Muscle of leg (tissue), 11 donors: ENCODE results near the gene RAB17. TPM values are rescaled to one million over a fixed set of nuclear protein-coding genes. Genes with fewer than 3 reads are reported as not detected.

ENCODE experiments used
- DNase-seq: peaks from one replicate; pipeline ENCODE4 v3.0.0; 2013
- H3K27ac ChIP-seq: one replicate; pipeline ENCODE4 v1.5.1; 2013; ENCODE audit warnings: mild to moderate bottlenecking, low read length, control low read depth
- H3K27me3 ChIP-seq: one replicate; pipeline ENCODE4 v1.6.1; 2013; ENCODE audit warnings: low read length; ENCODE audit not compliant: control insufficient read depth, insufficient read depth
- H3K36me3 ChIP-seq: one replicate; pipeline ENCODE4 v1.6.1; 2013; ENCODE audit warnings: low read length; ENCODE audit not compliant: control insufficient read depth, insufficient read depth
- H3K4me1 ChIP-seq: one replicate; pipeline ENCODE4 v1.6.1; 2013; ENCODE audit warnings: low read length; ENCODE audit not compliant: control insufficient read depth, insufficient read depth
- H3K4me3 ChIP-seq: one replicate; pipeline ENCODE4 v1.5.1; 2013; ENCODE audit warnings: low read length, control low read depth
- H3K9me3 ChIP-seq: replicated peaks from 2 replicates; pipeline ENCODE4 v1.6.1; 2013; ENCODE audit warnings: low read depth, low read length; ENCODE audit not compliant: control insufficient read depth
- WGBS: methylation state at CpG from one replicate; pipeline ENCODE4 v1.1.5; 2013; ENCODE audit warnings: missing lambda C conversion rate; ENCODE audit not compliant: insufficient coverage; 5-methylcytosine and 5-hydroxymethylcytosine counted together
- polyA plus RNA-seq, 8 donors: library from polyadenylated mRNA; unstranded; fragments of 120-200 nt; gene quantifications; one replicate each; pipeline versions ENCODE4 v1.2.1 to v1.2.3, GENCODE V29; 2013; ENCODE audit warnings: inconsistent platforms in 1 of 8, low replicate concordance in 1 of 8; ENCODE audit not compliant: insufficient read length in 8 of 8, insufficient read depth in 1 of 8
- total RNA-seq: library from RNA; stranded (reverse); fragments of 120-200 nt; gene quantifications from one replicate; pipeline ENCODE4 v1.2.4, GENCODE V29; 2013

RAB17 gene
- total and polyA plus RNA-seq, 9 donors, result 0.89 to 9.4 (median 1.2) TPM

GRCh38 chr2:237591141-237591881 lies 777 bp upstream of the RAB17 start:
- no peaks in the 10 kb centered on the region for H3K36me3 ChIP-seq
- no peak overlapping the region for H3K27ac ChIP-seq
- no peak overlapping the region for H3K4me3 ChIP-seq
- peaks cover 22% of the 10 kb centered on the region for H3K4me1 ChIP-seq
- no peak for DNase-seq
- 44% methylated on average over 6 of the region's 19 CpGs for WGBS
- peaks cover 2% of the 10 kb centered on the region for H3K27me3 ChIP-seq
- H3K9me3 ChIP-seq, result no peaks in the 10 kb centered on the region

GRCh38 chr2:237588044-237588696 lies 2.4 kb downstream of the RAB17 start:
- peaks cover 2% of the 10 kb centered on the region for H3K27me3 ChIP-seq
- no peak for DNase-seq
- whole genome bisulfite sequencing, result 66% methylated on average over 5 of the region's 9 CpGs
- no peak overlapping the region for H3K4me3 ChIP-seq
- H3K4me1 ChIP-seq, result peaks cover 10% of the 10 kb centered on the region
- no peak overlapping the region for H3K27ac ChIP-seq
- no peaks in the 10 kb centered on the region for H3K9me3 ChIP-seq
- H3K36me3 ChIP-seq, result no peaks in the 10 kb centered on the region

- no peak for DNase-seq
- 75% methylated on average over 13 of the region's 15 CpGs for WGBS
- Histone ChIP-seq H3K4me1 (peaks cover 20% of the 10 kb centered on the region), H3K9me3 (no peaks in the 10 kb centered on the region), H3K27me3 (no peaks in the 10 kb centered on the region), H3K27ac (no peak overlapping the region), H3K36me3 (no peaks in the 10 kb centered on the region), H3K4me3 (no peak overlapping the region)
These were observed 4.8 kb downstream of the RAB17 start for GRCh38 chr2:237585590-237586221.

- no peak for DNase-seq
- no peaks in the 10 kb centered on the region for H3K27me3 ChIP-seq
- no peak overlapping the region for H3K27ac ChIP-seq
- no peaks in the 10 kb centered on the region for H3K9me3 ChIP-seq
- H3K4me1 ChIP-seq, result peaks cover 17% of the 10 kb centered on the region
- WGBS, result 97% methylated on average over 6 of the region's 19 CpGs
- no peaks in the 10 kb centered on the region for H3K36me3 ChIP-seq
- no peak overlapping the region for H3K4me3 ChIP-seq
These were observed 6.9 kb downstream of the RAB17 start for GRCh38 chr2:237583385-237584295.

GRCh38 chr2:237581751-237582746 lies 8.5 kb downstream of the RAB17 start:
- WGBS, result 16% methylated on average over 24 of the region's 25 CpGs
- Histone ChIP-seq H3K36me3 (no peaks in the 10 kb centered on the region), H3K27ac (peak overlapping the region; percentile 10), H3K27me3 (no peaks in the 10 kb centered on the region), H3K4me1 (peaks cover 15% of the 10 kb centered on the region), H3K9me3 (no peaks in the 10 kb centered on the region), H3K4me3 (no peak overlapping the region)
- DNase-seq, result peak; percentile 88

GRCh38 chr2:237581326-237581725 lies 9.2 kb downstream of the RAB17 start:
- no peak for DNase-seq
- WGBS, result no CpG with 5 or more reads among the region's 6 CpGs
- Histone ChIP-seq H3K4me3 (no peak overlapping the region), H3K27ac (no peak overlapping the region), H3K4me1 (peaks cover 18% of the 10 kb centered on the region), H3K36me3 (no peaks in the 10 kb centered on the region), H3K9me3 (no peaks in the 10 kb centered on the region), H3K27me3 (no peaks in the 10 kb centered on the region)

GRCh38 chr2:237577956-237578870 lies 12.3 kb downstream of the RAB17 start:
- Histone ChIP-seq H3K9me3 (no peaks in the 10 kb centered on the region), H3K4me3 (no peak overlapping the region), H3K4me1 (peaks cover 24% of the 10 kb centered on the region), H3K36me3 (no peaks in the 10 kb centered on the region), H3K27me3 (no peaks in the 10 kb centered on the region), H3K27ac (no peak overlapping the region)
- 89% methylated on average over 23 of the region's 26 CpGs for WGBS
- DNase-seq, result no peak

- H3K4me3 ChIP-seq, result no peak overlapping the region
- no peaks in the 10 kb centered on the region for H3K36me3 ChIP-seq
- no peak for DNase-seq
- H3K9me3 ChIP-seq, result no peaks in the 10 kb centered on the region
- H3K27me3 ChIP-seq, result no peaks in the 10 kb centered on the region
- WGBS, result 84% methylated on average over 6 of the region's 10 CpGs
- H3K27ac ChIP-seq, result no peak overlapping the region
- H3K4me1 ChIP-seq, result peaks cover 26% of the 10 kb centered on the region
These were observed 13.1 kb downstream of the RAB17 start for GRCh38 chr2:237577458-237577857.
